B cell (primary cell): ENCODE measurements around the gene ECE1. TPM values are rescaled to one million over a fixed set of nuclear protein-coding genes. Genes with fewer than 3 reads are reported as not detected.

Source experiments
- ATAC-seq: fragments of 200-7000 bp; cut with Tn5 transposase; one replicate; pipeline ENCODE4 v1.10.0; 2021; ENCODE audit warnings: low read depth, mild to moderate bottlenecking, moderate number of reproducible peaks, moderate library complexity
- CTCF ChIA-PET: fragments of 350-600 bp; sonication (Branson Sonifier 250); formaldehyde crosslinking; loops from one replicate; lab custom pipeline; 2021; ENCODE audit warnings: antibody characterized with exemption, inconsistent platforms; lab: Charles Lee
- POLR2A ChIA-PET: fragments of 350-600 bp; sonication (Branson Sonifier 250); formaldehyde crosslinking; loops from one replicate; lab custom pipeline; 2021; ENCODE audit warnings: antibody characterized with exemption; lab: Charles Lee
- DNase-seq: peaks from one replicate; pipeline ENCODE4 v3.0.0; 2013
- H2AFZ ChIP-seq: 2 replicates; pipeline ENCODE4 v1.6.1; 2012; ENCODE audit warnings: mild to moderate bottlenecking, low read depth, low read length; ENCODE audit not compliant: insufficient read depth, poor library complexity, severe bottlenecking
- H3K27ac ChIP-seq, 2 donors: 1 replicate in 1 of 2; 2 replicates in 1 of 2; pipeline ENCODE4 v1.5.1; 2012 to 2013; ENCODE audit warnings: low read length in 2 of 2, mild to moderate bottlenecking in 2 of 2, moderate library complexity in 1 of 2
- H3K27me3 ChIP-seq, 4 experiments: fragments of 200-600 bp in 1 of 4; sonication (generic) in 1 of 4; replicated peaks in 1 of 4; 1 replicate in 2 of 4; 2 replicates in 2 of 4; pipeline versions ENCODE4 v1.6.1 to v1.7.0; 2013 to 2016; ENCODE audit warnings: low read length in 3 of 4, mild to moderate bottlenecking in 2 of 4, mixed read lengths in 1 of 4, moderate library complexity in 1 of 4; ENCODE audit not compliant: insufficient read depth in 4 of 4, control insufficient read depth in 3 of 4; ENCODE audit errors: control extremely low read depth in 1 of 4
- H3K36me3 ChIP-seq, 2 experiments: replicated peaks in 1 of 2; 1 replicate in 1 of 2; 2 replicates in 1 of 2; pipeline versions ENCODE4 v1.6.1 to v1.7.1; 2013; ENCODE audit warnings: low read length in 1 of 2; ENCODE audit not compliant: insufficient read depth in 2 of 2, control insufficient read depth in 1 of 2; ENCODE audit errors: control extremely low read depth in 1 of 2, extremely low read depth in 1 of 2
- H3K4me1 ChIP-seq, 2 donors: fragments of 200-600 bp in 1 of 2; sonication (generic) in 1 of 2; 1 replicate in 1 of 2; 2 replicates in 1 of 2; pipeline versions ENCODE4 v1.5.1 to v1.6.1; 2013 to 2017; ENCODE audit warnings: low read length in 2 of 2; ENCODE audit not compliant: control insufficient read depth in 2 of 2, insufficient read depth in 2 of 2
- H3K4me2 ChIP-seq: replicated peaks from 2 replicates; pipeline ENCODE3; 2012; ENCODE audit warnings: mild to moderate bottlenecking, low read depth, low read length; ENCODE audit not compliant: poor library complexity, severe bottlenecking
- H3K4me3 ChIP-seq, 5 experiments: fragments of 200-600 bp in 1 of 5; sonication (generic) in 1 of 5; 1 replicate in 3 of 5; 2 replicates in 2 of 5; pipeline versions ENCODE4 v1.5.1 to v1.7.0; 2011 to 2016; ENCODE audit warnings: low read length in 4 of 5, mild to moderate bottlenecking in 4 of 5, low read depth in 2 of 5, control low read depth in 1 of 5, moderate library complexity in 1 of 5; ENCODE audit not compliant: insufficient read depth in 1 of 5; ENCODE audit errors: control extremely low read depth in 1 of 5, extremely low read depth in 1 of 5
- H3K79me2 ChIP-seq: fragments of 200-600 bp; sonication (generic); one replicate; pipeline ENCODE4 v1.6.0; 2016; ENCODE audit warnings: low read length; ENCODE audit not compliant: control insufficient read depth, insufficient read depth
- H3K9ac ChIP-seq: fragments of 200-600 bp; sonication (generic); 2 replicates; pipeline ENCODE4 v1.6.1; 2017; ENCODE audit warnings: mild to moderate bottlenecking, low read length, moderate library complexity
- H3K9me3 ChIP-seq, 3 donors: one replicate each; pipeline versions ENCODE4 v1.6.1 to v1.7.1; 2013; ENCODE audit warnings: low read length in 2 of 3; ENCODE audit not compliant: control insufficient read depth in 2 of 3, insufficient read depth in 1 of 3; ENCODE audit errors: control extremely low read depth in 1 of 3
- H4K20me1 ChIP-seq: 2 replicates; pipeline ENCODE4 v1.6.0; 2012; ENCODE audit warnings: mild to moderate bottlenecking, low read length; ENCODE audit not compliant: insufficient read depth, control insufficient read depth, poor library complexity, severe bottlenecking
- H3K27ac Mint-ChIP-seq: one replicate; pipeline ENCODE4 v1.8.0; 2021; ENCODE audit warnings: mixed read lengths
- H3K27me3 Mint-ChIP-seq: one replicate; pipeline ENCODE4 v1.8.0; 2021; ENCODE audit warnings: mixed read lengths
- H3K4me1 Mint-ChIP-seq: one replicate; pipeline ENCODE4 v1.8.0; 2021; ENCODE audit warnings: mixed read lengths
- H3K4me3 Mint-ChIP-seq: one replicate; pipeline ENCODE4 v1.8.0; 2021; ENCODE audit warnings: mixed read lengths
- H3K9me3 Mint-ChIP-seq: one replicate; pipeline ENCODE4 v1.8.0; 2022; ENCODE audit warnings: mixed read lengths; ENCODE audit not compliant: insufficient read depth
- CTCF ChIP-seq: fragments of 200-600 bp; IDR thresholded peaks from one replicate; pipeline ENCODE4 v1.8.0; 2022; ENCODE audit warnings: antibody characterized with exemption, mild to moderate bottlenecking
- EZH2 ChIP-seq: IDR thresholded peaks from 2 replicates; pipeline ENCODE4 v1.6.1; 2012; ENCODE audit warnings: borderline replicate concordance, low read depth, mild to moderate bottlenecking, moderate library complexity, low read length; ENCODE audit not compliant: insufficient read depth, poor library complexity, severe bottlenecking
- WGBS: methylation state at CpG from one replicate; pipeline ENCODE4 v1.1.5; 2013; ENCODE audit warnings: missing lambda C conversion rate; ENCODE audit not compliant: insufficient coverage; 5-methylcytosine and 5-hydroxymethylcytosine counted together
- intact Hi-C: fragments of 100-400 bp; cut with micrococcal nuclease; formaldehyde crosslinking; loops from one replicate; pipeline ENCODE4 v1.10.0; 2022
- polyA plus RNA-seq: library from polyadenylated mRNA; depleted of rRNA; stranded (reverse); fragments of >200 nt; gene quantifications from 2 replicates; pipeline ENCODE4 v1.2.3, GENCODE V29; 2012
- total RNA-seq, 2 donors: library from RNA; stranded (reverse); fragments of 120-200 nt in 1 of 2; gene quantifications; 1 replicate in 1 of 2; 2 replicates in 1 of 2; pipeline versions ENCODE4 v1.2.3 to v1.2.4, GENCODE V29; 2013 to 2022

The ECE1 gene
- total and polyA plus RNA-seq, 2 donors (not counting 1 experiment from before 2014, with no cell fraction given) = 46.7 to 133 TPM

GRCh38 chr1:21296509-21297354 lies 6.5 kb upstream of the ECE1 start:
- Mint-ChIP-seq H3K27me3 (no peaks in the 10 kb centered on the region), H3K4me1 (peaks cover 86% of the 10 kb centered on the region)
- 96% methylated on average over 6 of the region's 7 CpGs for WGBS

More at GRCh38 chr1:21296509-21297354, 6.5 kb upstream of the ECE1 start:
- Histone ChIP-seq H3K36me3 (no peaks in the 10 kb centered on the region), H3K27me3 (no peaks in the 10 kb centered on the region), H3K9ac (no peak overlapping the region), H3K4me2 (peak overlapping the region; percentile 94), H2AFZ (no peak overlapping the region), H3K79me2 (peaks cover 67% of the 10 kb centered on the region), H3K9me3 (no peaks in the 10 kb centered on the region), H3K4me3 (no peak overlapping the region), H3K27ac (peak overlapping the region; percentile 96 to 99), H3K4me1 (peaks cover 80 to 90% of the 10 kb centered on the region in 2 donors), H4K20me1 (peaks cover under 1% of the 10 kb centered on the region)
- ATAC-seq (no peak), DNase-seq (no peak)
- CTCF ChIA-PET = interaction anchor here (0.8 to 6.5 kb wide), 6 partner anchors 26 to 72 kb away, joined by 3 to 72 read pairs (median 24); no protein-coding TSS in a partner anchor
- intact Hi-C loops = loop anchor here (10.0 kb wide), 1 partner anchor 728 kb away; no protein-coding TSS in a partner anchor
- peak overlapping the region; percentile 53 for H3K4me3 Mint-ChIP-seq
- POLR2A ChIA-PET = interaction anchor here (0.6 to 0.7 kb wide), 2 partner anchors 21 to 1319 kb away, joined by 3 to 4 read pairs; no protein-coding TSS in a partner anchor
- peak overlapping the region; percentile 95 for H3K27ac Mint-ChIP-seq
- no peaks in the 10 kb centered on the region for H3K9me3 Mint-ChIP-seq
- no peak for TF ChIP-seq EZH2
- no peak for TF ChIP-seq CTCF
